Spleen (tissue), 11 donors: ENCODE results near the gene POU6F2. TPM values are rescaled to one million over a fixed set of nuclear protein-coding genes. Genes with fewer than 3 reads are reported as not detected.

ENCODE experiments used
- DNase-seq: peaks from one replicate; pipeline ENCODE4 v3.0.0-alpha.2; 2020
- H3K27ac ChIP-seq, 8 donors: fragments of 200-600 bp; sonication (generic) in 7 of 8; 1 replicate in 4 of 8; 2 replicates in 4 of 8; pipeline versions ENCODE4 v1.5.0 to v1.8.0; 2016 to 2021; ENCODE audit warnings: inconsistent platforms in 4 of 8, mild to moderate bottlenecking in 4 of 8, moderate library complexity in 1 of 8
- H3K27me3 ChIP-seq, 7 donors: fragments of 200-600 bp; sonication (generic) in 6 of 7; replicated peaks in 1 of 7; 1 replicate in 4 of 7; 2 replicates in 3 of 7; pipeline versions ENCODE4 v1.5.0 to v1.8.0; 2016 to 2021; ENCODE audit warnings: inconsistent platforms in 3 of 7, mild to moderate bottlenecking in 1 of 7
- H3K36me3 ChIP-seq, 6 donors: fragments of 200-600 bp; sonication (generic) in 5 of 6; 1 replicate in 4 of 6; 2 replicates in 2 of 6; pipeline versions ENCODE4 v1.5.0 to v1.8.0; 2016 to 2021; ENCODE audit warnings: inconsistent platforms in 2 of 6
- H3K4me1 ChIP-seq, 6 donors: fragments of 200-600 bp; sonication (generic) in 5 of 6; 1 replicate in 3 of 6; 2 replicates in 3 of 6; pipeline versions ENCODE4 v1.5.0 to v1.8.0; 2016 to 2021; ENCODE audit warnings: inconsistent platforms in 3 of 6
- H3K4me3 ChIP-seq, 8 donors: fragments of 200-600 bp; sonication (generic) in 7 of 8; 1 replicate in 4 of 8; 2 replicates in 4 of 8; pipeline versions ENCODE4 v1.5.0 to v1.8.0; 2016 to 2021; ENCODE audit warnings: inconsistent platforms in 4 of 8, mild to moderate bottlenecking in 4 of 8, moderate library complexity in 2 of 8
- H3K9me3 ChIP-seq, 8 donors: fragments of 200-600 bp; sonication (generic) in 7 of 8; 1 replicate in 4 of 8; 2 replicates in 4 of 8; pipeline versions ENCODE4 v1.5.0 to v1.8.0; 2016 to 2021; ENCODE audit warnings: inconsistent platforms in 4 of 8
- CTCF ChIP-seq, 11 experiments: fragments of 200-600 bp in 7 of 11; fragments of 450-650 bp in 4 of 11; sonication (generic) in 4 of 11; IDR thresholded peaks in 8 of 11; conservative IDR thresholded peaks in 3 of 11; 1 replicate in 7 of 11; 2 replicates in 4 of 11; pipeline versions ENCODE4 v1.4.0 to v1.8.0; 2016 to 2021; ENCODE audit warnings: antibody characterized with exemption in 11 of 11, inconsistent platforms in 4 of 11, mild to moderate bottlenecking in 1 of 11
- POLR2A ChIP-seq, 3 donors: fragments of 450-650 bp; IDR thresholded peaks; one replicate each; pipeline ENCODE4 v1.5.1; 2017; ENCODE audit warnings: antibody characterized with exemption in 3 of 3, mild to moderate bottlenecking in 1 of 3
- POLR2AphosphoS5 ChIP-seq, 3 donors: sonication (generic); formaldehyde crosslinking; IDR thresholded peaks; one replicate each; pipeline ENCODE4 v1.5.1; 2017; ENCODE audit warnings: antibody characterized with exemption in 3 of 3
- WGBS, 5 donors: extraction: QIAGEN DNeasy Blood & Tissue Kit in 3 of 5; methylation state at CpG; one replicate each; pipeline versions ENCODE4 v1.1.5 to v1.1.7; 2013 to 2018; 5-methylcytosine and 5-hydroxymethylcytosine counted together
- intact Hi-C: fragments of 100-400 bp; cut with DNase I; formaldehyde crosslinking; loops from one replicate; pipeline ENCODE4 v1.15.0; 2023; ENCODE audit warnings: low total_unique reads
- polyA plus RNA-seq, 3 donors: library from polyadenylated mRNA; stranded (reverse); fragments of 200-250 nt; gene quantifications; one replicate each; pipeline ENCODE4 v1.2.1, GENCODE V29; 2013
- total RNA-seq, 7 donors: library from RNA; depleted of rRNA in 3 of 7; stranded (reverse); fragments of >200 nt in 3 of 7; fragmentation: NEBNext Ultra II Directional in 4 of 7; extraction: Animal tissue kit (Norgen Biotek cat#: 25700) in 4 of 7; gene quantifications; one replicate each; pipeline versions ENCODE4 v1.1.0 to v1.2.1, GENCODE V29; 2016 to 2021
- donor health status: healthy with polysubstance abuse.
- donor health status: DM: no; HTN: no; CAD: no; lungs with moderate emphysema.
- donor health status: DM: no; HTN: no; CAD: no.
- donor health status: Bipolar disorder and iron deficiency.
- donor health status: healthy.
- donor health status: DM: no; HTN: no; CAD: no.
- donor health status: DM: yes; HTN: yes; CAD: no.

The POU6F2 gene
- total and polyA plus RNA-seq, 10 donors: 0.04 to 0.54 (median 0.23) TPM; not detected in 7

GRCh38 chr7:39434012-39434411 is 456.3 kb downstream of the POU6F2 start:
- WGBS, 5 donors: 55 to 74% (median 70%) methylated on average over 3 of the region's 3 CpGs
- no peak overlapping the region for H3K4me3 ChIP-seq
- TF ChIP-seq POLR2AphosphoS5 (IDR thresholded peaks at IDR 0.05): no peak
- no peak for TF ChIP-seq POLR2A (IDR thresholded peaks at IDR 0.05)
- no peak for TF ChIP-seq CTCF (IDR thresholded peaks at IDR 0.05 in 8 of 11, conservative IDR thresholded peaks at IDR 0.05 in 3 of 11)
- H3K27me3 ChIP-seq: no peaks in the 10 kb centered on the region
- DNase-seq: no peak
- H3K4me1 ChIP-seq: no peaks in the 10 kb centered on the region
- H3K27ac ChIP-seq: no peak overlapping the region
- intact Hi-C loops: no loop called here
- peaks cover 0 to 3% (median 0%) of the 10 kb centered on the region in 8 donors for H3K9me3 ChIP-seq
- no peaks in the 10 kb centered on the region for H3K36me3 ChIP-seq

GRCh38 chr7:39446546-39446945 is 468.8 kb downstream of the POU6F2 start:
- H3K4me1 ChIP-seq: no peaks in the 10 kb centered on the region
- no peak for TF ChIP-seq POLR2A (IDR thresholded peaks at IDR 0.05)
- no peak for TF ChIP-seq POLR2AphosphoS5 (IDR thresholded peaks at IDR 0.05)
- TF ChIP-seq CTCF (IDR thresholded peaks at IDR 0.05 in 8 of 11, conservative IDR thresholded peaks at IDR 0.05 in 3 of 11): no peak
- H3K36me3 ChIP-seq: no peaks in the 10 kb centered on the region
- peaks cover 0 to 19% (median 0%) of the 10 kb centered on the region in 7 donors for H3K27me3 ChIP-seq
- WGBS, 5 donors: 54 to 74% (median 70%) methylated on average over 3 of the region's 3 CpGs
- DNase-seq: no peak
- no peak overlapping the region for H3K4me3 ChIP-seq
- no peaks in the 10 kb centered on the region for H3K9me3 ChIP-seq
- H3K27ac ChIP-seq: no peak overlapping the region
- intact Hi-C loops: no loop called here

GRCh38 chr7:39451901-39452300 is 474.2 kb downstream of the POU6F2 start:
- no peak for DNase-seq
- no peak overlapping the region for H3K4me3 ChIP-seq
- no peaks in the 10 kb centered on the region for H3K36me3 ChIP-seq
- no peaks in the 10 kb centered on the region for H3K4me1 ChIP-seq
- intact Hi-C loops: no loop called here
- no peak for TF ChIP-seq POLR2AphosphoS5 (IDR thresholded peaks at IDR 0.05)
- TF ChIP-seq CTCF (IDR thresholded peaks at IDR 0.05 in 8 of 11, conservative IDR thresholded peaks at IDR 0.05 in 3 of 11): no peak
- TF ChIP-seq POLR2A (IDR thresholded peaks at IDR 0.05): no peak
- WGBS, 5 donors: 70 to 76% (median 74%) methylated on average over 3 of the region's 3 CpGs
- peaks cover 0 to 3% (median 0%) of the 10 kb centered on the region in 7 donors for H3K27me3 ChIP-seq
- H3K27ac ChIP-seq: no peak overlapping the region
- no peaks in the 10 kb centered on the region for H3K9me3 ChIP-seq

GRCh38 chr7:39453743-39454355 is 476.1 kb downstream of the POU6F2 start:
- H3K9me3 ChIP-seq: no peaks in the 10 kb centered on the region
- no peaks in the 10 kb centered on the region for H3K4me1 ChIP-seq
- no peak overlapping the region for H3K27ac ChIP-seq
- intact Hi-C loops: no loop called here
- H3K27me3 ChIP-seq: no peaks in the 10 kb centered on the region
- H3K4me3 ChIP-seq: no peak overlapping the region
- no peaks in the 10 kb centered on the region for H3K36me3 ChIP-seq
- TF ChIP-seq POLR2A (IDR thresholded peaks at IDR 0.05) (no peak), CTCF (IDR thresholded peaks at IDR 0.05 in 8 of 11, conservative IDR thresholded peaks at IDR 0.05 in 3 of 11) (peak in 10 of 11 experiments; percentile 21 to 82 (median 60))
- no peak for DNase-seq
- 32 to 41% (median 34%) methylated on average over 5 of the region's 5 CpGs for WGBS, 5 donors
